Measurements from ENCODE around the gene GPA33. TPM values are rescaled to one million over a fixed set of nuclear protein-coding genes. Genes with fewer than 3 reads are reported as not detected.

GPA33 gene
- total RNA-seq, 1 donor from 2014 or later, result not detected

DNA sequence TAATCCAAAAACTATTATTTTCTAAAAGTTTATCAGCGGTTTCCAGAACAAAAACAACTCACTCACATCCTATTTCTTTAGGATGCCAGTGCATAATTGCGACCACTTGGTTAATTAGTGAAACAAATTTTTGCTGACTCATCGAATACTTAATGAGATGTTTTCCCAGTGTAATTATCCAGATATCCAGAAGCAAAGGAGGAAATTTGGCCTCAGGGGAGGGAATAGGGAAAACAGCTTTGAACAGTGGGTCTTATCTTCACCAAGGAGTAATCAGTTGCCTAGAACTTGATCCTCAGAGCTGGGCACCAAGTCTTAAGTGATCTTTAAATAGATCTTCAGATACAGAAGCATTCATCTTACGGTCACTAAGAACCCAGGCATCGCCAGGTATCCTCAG, 28.0 kb upstream of the GPA33 start:
- no peak for DNase-seq (ENCODE audit: low read depth)

DNA sequence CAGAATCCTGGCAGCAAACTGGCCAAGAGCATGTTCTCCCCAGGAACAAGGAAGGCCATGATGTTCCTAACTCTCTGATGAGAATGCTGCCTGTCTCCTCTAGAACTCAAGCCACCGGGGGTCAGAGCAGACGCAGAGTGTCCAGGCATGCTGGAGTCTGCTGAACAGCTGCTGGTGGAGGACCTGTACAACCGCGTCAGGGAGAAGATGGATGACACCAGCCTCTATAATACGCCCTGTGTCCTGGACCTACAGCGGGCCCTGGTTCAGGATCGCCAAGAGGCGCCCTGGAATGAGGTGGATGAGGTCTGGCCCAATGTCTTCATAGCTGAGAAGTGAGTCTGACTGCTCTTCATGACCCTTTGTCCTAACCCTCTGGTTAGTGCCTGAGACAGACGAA, 27.0 kb upstream of the GPA33 start:
- no peak for DNase-seq (ENCODE audit: low read depth)

DNA sequence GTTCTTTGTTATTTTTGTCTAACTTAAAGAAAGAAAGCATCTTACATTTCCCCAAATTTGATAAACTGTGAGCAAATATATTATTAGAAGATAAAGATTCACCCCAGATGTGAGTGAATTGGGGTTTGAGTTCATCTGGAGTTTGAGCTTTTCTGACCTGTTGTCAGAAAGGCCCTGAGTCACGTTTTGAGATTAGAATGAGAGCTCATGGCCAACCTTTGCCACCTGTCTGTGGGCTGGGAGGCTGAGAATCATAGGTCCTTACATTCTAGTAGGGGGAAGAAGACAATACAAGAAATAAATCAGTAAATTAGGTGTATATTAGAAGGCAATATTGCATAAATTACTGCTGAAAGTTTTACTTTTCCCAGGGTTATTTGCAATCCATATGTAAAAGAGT, 26.0 kb upstream of the GPA33 start:
- peak; percentile 22 for DNase-seq (ENCODE audit: low read depth)

GRCh38 chr1:167115655-167116054, 25.5 kb upstream of the GPA33 start:
- no peak for DNase-seq (ENCODE audit: low read depth)

DNA sequence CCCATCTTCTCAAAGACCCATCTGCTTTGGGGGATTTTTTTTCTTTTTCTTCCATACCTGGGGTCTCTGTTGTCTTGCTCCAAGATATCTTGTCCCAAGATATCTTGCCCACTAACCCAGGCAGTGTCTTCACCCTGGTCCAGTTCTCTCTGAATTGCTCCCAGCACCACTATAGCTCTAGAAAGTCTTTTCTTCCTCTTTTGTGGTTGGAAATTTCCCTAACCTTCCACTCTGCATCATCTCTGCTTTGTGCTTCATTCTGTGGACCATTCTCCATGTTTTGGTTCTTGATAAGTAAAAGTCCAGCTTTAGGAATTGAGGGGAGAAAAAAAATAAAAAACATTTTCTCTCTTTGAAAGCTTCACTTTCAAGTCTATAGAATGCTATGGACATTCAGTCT, 24.5 kb upstream of the GPA33 start:
- DNase-seq (ENCODE audit: low read depth), result no peak

DNA sequence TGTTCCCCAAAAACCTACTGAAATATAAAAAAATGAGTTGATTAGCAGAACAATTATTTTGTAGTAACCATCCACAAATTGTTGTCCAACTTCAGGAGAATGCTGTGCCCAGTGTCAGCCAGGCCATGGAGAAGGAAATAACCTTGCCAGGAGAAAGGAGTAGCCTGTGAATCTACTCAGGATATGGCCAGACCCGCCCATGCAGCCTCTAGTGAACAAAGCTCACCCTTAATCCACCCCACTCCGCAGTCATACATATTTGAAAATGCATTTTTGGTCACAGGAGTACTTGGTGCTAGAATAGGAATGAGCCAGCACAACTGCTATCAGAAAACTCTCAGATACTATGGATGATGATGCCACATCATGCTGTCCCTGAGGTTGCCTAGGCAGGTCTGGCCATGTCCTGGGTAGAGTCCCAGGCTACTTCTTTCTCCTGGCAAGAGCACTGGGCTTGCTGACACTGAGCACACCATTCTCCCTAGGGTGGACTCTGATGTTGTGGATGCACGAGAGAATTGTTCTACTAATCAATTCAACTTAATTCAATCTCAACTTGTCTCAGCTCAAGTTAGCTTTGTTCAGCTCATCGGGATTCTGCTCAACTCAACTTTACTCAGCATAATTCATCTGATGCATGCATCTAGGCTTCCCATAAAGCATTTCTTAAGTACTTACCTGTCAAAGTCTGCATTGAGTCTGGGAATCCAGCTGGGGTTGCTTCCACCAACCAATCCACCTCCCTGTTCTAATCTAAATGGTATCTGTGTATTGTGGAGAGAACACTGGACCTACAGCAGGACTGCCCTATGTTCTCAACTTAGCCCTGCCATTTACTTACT, 21.9 kb upstream of the GPA33 start:
- no peak for DNase-seq (ENCODE audit: low read depth)

DNA sequence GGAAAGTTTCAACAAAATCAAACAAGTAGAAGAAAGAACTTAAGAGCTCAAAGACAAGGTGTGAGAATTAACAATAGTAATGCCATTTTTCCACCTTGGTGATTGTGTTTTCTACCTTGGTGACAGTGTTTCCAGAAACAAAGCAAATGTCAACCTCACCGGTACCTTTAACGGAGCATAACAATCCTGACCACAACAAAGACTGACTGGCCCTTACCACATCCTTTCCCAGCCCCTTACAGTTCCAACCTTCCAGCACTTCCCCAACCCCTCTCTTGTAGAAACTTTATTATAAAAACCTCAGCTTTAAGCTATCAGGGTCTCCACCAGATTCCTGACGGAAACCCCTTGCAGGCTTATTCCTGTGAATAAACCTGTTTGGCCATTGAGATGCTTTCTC, 20.4 kb upstream of the GPA33 start:
- DNase-seq (ENCODE audit: low read depth), result no peak

- peak; percentile 16 for DNase-seq (ENCODE audit: low read depth)
Measured at GRCh38 chr1:167109125-167109524, 18.9 kb upstream of the GPA33 start.

DNA sequence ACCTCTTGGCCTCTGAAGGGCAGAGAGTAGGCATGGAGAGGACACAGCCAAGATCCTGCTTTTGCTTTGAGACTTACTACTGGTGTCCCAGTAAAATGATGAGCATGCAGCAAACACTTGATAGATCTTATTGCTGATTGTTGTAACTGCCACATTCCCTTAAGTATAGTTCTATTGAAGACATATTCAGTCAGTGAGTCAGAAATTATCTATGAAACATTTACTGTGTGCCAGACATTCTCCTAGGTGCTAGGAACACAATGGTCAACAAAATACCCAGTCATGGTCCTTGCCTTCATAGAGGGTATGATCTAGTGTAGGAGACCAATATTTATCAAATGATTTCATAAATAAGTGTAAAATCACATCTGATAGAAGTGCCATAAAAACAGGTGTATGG, 17.3 kb upstream of the GPA33 start:
- no peak for DNase-seq (ENCODE audit: low read depth)

DNA sequence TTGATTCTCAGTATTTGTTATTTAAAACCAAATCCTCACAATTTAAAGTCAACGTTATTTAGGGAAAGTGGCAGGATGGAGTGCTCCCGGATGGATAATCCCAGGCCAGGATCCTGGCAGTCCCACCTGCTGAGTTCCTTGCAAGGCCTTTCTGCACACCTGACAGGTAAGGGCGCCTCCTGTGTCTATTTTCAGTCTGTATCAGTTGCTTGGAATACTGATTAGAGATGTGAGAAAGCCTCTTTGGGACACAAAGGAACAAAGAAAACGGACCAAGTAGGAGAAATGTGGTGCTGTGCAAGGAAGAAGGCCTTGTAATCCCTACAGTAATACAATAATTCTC, 15.9 kb upstream of the GPA33 start:
- DNase-seq (ENCODE audit: low read depth), result no peak

DNA sequence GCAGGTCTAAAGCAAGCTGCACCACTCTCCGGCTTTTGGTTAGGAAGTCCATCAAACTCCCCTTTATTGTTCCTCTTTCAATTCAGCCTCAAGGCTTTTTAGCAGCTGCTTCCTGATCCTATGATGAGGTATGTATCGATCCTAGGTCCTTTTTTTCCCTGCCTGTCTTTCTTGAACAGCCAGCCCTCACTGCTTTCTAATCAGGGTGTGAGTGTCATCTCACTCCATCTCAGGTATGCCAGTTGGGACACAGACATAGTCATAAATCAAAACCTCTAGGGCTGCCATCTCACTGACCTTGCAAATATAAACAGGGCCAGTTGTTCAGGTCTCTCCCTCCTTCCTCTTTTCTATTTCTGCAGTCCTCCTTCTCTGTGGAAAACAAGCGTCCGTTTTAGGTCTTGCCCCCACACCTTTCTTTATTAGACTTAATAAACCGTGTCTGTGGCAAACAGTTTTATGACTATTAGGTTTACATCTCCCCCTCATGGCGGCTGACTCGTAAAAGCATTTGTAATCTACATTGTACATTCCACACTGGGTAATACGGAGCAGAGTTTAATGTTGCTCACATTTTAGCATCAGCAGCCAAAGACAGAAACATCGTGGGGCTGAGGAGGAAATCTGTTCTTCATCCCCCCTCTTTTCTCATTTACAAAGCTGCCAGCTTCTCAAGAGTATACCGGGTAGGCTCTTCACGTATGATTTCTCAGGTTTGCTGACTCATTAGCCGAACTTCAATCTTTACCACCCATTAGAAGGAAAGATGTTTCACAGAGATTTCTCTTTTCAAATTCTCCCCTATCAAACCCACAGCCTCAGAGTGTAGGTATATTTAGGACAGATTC, 15.3 kb upstream of the GPA33 start:
- DNase-seq (ENCODE audit: low read depth), result peak; percentile 18

- no peak for DNase-seq (ENCODE audit: low read depth)
Measured at GRCh38 chr1:167104256-167104633, 14.1 kb upstream of the GPA33 start.

- no peak for DNase-seq (ENCODE audit: low read depth)
Measured at GRCh38 chr1:167102906-167103573, 12.9 kb upstream of the GPA33 start.

DNA sequence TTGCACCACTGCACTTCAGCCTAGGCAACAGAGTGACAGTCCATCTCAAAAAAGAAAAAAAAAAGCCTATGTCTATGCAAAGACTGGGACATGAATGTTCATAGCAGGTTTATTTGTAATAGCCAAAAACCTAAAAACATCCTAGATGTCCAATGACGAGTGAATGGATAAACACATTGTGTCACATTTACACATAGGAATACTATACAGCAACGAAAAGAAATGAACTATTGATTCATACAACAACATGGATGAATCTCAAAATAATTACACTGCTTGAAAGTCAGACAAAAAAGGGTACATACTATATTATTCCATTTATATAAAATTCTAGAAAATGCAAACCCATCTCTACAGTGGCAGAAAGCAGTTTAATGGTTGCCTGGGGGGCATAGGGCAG, 11.6 kb upstream of the GPA33 start:
- DNase-seq (ENCODE audit: low read depth), result no peak

GRCh38 chr1:167100730-167101129, 10.6 kb upstream of the GPA33 start:
- DNase-seq (ENCODE audit: low read depth), result no peak

- DNase-seq (ENCODE audit: low read depth), result no peak
Measured at GRCh38 chr1:167099851-167100250, 9.7 kb upstream of the GPA33 start.

DNA sequence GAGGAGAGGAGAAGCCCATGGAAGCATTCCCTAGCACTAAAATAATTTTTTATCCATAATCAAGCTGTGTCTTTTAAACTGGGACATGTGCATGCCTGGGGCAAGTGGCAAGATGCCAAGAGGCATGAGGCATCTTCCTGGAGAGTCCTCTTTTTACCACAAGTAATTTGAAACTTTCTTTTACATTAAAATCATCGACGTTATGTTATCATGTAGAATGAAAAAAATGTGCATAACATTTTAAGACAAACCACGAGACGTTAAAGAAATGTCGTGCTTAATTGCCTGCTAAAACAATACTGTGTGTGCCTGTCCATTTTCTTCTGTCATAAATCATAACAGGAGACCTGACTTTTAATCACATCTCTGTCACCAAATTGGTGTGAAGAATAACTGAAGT, 5.2 kb upstream of the GPA33 start:
- peak; percentile 68 for DNase-seq (ENCODE audit: low read depth)

DNA sequence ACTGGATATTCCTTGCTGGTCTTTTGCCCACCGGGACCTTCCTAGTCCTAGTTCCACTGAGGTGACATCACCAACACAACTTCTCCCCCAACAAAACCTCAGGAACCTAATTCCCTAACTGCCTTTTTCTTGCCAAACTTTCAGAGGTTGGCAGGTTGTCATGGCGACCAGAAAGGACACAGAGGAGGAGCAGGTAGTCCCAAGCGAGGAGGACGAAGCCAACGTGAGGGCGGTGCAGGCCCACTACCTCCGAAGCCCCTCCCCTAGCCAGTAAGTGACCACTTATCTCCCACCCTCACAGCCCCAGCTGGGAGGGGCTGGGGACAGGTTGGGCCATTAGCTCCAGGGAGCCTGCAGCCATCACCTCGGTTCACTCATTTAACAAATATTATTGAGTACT, 4.5 kb upstream of the GPA33 start:
- DNase-seq (ENCODE audit: low read depth), result peak; percentile 35

DNA sequence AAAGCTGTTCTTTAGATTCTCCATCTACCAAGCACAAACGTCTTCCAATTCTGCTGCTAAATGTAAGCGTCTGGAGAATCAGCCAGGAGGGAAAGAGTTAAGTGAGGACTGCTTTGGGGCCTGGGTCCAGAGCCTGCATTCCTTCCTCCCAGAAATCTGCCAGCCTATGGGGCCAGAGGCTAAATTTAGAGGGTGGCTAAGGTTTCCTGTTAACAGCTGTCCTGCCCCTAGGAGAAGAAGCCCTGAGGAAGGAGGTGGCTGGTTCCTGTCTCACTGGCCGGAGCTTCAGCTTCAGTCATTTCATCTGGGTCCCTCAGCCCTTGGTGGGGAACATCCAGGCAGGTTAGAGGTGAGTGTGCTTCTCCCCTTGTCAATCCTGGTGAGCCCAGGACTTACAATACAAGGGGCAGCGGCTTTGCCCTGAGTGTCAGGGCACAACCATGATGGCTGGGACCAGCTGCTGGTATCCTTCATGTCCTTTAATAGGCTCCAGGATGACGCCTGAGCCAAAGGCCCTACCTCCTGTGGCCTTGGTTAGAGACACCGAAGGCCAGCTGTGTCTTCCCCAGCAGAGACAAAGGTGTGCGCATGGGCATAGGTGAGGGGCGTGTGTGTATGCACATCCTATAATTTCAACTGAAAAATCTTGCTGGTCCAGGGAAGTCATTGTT, 3.8 kb upstream of the GPA33 start, which contains the start of gene STYXL2:
STYXL2 (plus strand) TSS at position 230 of the 671 bp plus-strand sequence. CDS start 775 bp downstream, outside the sequence.
- DNase-seq (ENCODE audit: low read depth), result peak; percentile 95

GRCh38 chr1:167092653-167093052, 2.5 kb upstream of the GPA33 start:
- peak; percentile 77 for DNase-seq (ENCODE audit: low read depth)

DNA sequence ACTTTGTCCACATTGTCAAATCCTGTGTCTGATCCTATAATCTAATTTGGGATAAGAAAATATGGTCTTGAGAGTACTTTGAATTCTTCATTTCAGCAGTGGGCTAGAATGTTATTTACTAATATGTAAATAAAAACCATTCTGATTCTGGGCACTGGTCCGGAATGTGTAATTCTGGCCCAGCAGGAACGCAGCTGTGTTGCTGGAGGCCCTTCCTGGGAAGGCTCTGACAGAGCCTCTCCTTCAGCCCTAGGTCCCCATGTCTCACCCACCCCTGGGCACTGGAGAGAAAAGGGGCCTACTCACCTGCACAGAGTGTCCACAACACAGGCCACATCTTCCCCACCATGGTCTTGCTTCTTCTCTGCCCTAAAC, 251 bp downstream of the GPA33 start:
- DNase-seq (ENCODE audit: low read depth), result no peak
